ENCODE data around the gene CLDN22.

Gene CLDN22

DNA sequence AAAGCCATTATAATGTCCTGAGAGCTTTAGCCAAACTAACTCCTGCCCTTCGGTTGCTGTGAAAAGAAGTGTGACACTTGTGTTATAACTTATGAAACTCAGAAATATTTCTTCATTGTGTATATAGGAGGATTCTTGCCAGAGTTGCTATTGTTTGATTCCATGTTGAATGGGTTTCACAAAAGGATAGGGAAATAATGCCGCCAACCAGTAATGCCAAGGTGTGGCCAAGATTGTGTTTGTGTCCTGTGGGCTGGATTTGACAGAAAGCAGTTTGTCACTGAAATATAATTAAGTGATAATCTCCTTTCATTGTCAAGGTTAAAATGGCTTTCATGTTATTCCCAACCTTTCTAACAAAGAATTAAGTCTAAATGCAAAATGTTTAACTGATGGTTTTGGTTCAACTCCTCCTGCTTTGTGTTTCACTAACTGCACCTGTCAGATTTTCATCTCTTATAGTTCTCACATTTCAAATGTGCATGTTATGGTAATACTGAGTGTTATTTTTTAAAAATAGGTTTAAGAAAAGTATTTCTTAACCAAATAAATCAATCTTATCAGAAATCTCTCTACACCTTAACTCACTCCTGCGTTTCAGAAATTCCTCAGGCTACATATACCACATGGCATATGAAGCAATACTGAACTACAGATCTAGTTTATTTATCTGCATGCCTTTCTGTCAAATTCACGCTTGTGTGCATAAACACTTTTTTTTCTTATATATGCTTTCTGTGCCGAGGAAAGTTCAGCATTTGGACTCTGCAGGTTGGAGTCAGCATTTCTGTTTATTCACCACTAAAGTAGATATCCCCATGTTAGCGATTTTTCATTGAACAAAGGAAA is at the start of gene CLDN22:
Gene CLDN22, minus strand, starts transcription at position 66 of the 849 bp plus-strand sequence. Its CDS starts 58 bp downstream, at position 8.
- no peak for DNase-seq

DNA sequence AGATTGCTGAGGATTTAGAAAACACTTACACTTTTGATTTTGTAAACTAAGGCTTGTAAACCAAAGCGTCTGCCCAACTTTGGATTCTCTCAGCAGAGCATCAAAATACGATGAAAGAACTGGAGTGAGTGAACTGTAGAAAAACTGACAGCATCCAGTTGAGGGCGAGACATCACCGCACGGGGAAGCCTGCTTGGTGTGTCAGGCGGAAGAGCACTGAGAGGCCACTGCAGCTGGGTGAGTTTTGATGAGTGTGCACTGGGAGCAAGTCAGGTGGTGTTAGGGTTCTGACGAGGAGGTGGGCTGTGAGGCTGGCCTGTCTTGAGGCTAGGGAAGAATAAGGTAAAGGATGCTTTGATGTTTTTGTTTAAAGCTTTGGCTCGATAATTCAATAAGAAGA is 49.0 kb upstream of the CLDN22 start:
- DNase-seq: no peak

DNA sequence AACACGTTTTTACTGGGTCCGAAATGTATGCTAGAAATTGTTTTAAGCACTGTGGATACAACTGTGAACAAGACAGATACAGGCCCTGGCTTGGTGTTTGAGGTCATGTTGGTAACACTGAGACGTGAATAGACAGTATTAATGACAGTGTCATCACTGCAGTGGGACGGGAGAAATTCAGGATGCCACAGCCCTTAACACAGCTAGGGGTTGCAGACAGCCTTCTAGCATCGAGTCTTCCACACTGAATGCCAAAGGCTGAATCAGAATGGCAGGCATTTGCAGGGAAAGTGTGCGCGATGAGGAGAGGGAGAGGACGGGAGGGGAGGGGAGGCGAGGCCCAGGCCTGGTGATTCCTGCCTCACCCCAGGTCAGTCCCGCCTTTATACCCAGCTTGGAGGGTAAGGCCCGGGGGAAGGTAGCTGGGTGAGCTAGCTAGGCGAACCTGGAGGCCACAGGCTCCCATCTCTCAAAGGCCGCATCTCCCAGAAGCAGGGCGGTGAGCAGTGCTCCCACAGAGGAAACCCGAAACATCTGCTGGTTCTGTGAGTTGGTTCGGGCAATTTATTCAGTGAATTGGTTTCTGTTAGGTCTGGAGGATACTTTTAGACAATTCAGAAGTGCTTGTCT is 46.2 kb upstream of the CLDN22 start:
- no peak for DNase-seq

DNA sequence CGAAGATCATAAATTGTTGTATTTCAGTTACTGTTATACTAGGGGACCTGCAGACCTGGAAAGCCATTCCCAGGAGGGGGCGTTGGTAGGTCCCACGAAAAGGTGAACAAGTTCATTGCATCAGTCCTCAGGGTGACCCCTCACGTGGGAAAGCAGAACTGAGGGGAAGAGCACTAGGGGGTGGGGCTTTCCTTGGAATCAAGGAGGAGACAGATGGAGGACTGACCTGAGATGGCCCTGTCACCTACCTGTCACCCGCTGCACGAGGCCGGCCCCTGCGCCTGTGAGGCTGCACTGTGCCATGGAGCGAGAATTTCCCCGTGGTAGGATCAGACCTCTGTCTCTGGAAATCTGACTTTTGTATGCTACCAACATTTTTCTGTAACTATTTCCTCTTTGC is 43.9 kb upstream of the CLDN22 start:
- no peak for DNase-seq

DNA sequence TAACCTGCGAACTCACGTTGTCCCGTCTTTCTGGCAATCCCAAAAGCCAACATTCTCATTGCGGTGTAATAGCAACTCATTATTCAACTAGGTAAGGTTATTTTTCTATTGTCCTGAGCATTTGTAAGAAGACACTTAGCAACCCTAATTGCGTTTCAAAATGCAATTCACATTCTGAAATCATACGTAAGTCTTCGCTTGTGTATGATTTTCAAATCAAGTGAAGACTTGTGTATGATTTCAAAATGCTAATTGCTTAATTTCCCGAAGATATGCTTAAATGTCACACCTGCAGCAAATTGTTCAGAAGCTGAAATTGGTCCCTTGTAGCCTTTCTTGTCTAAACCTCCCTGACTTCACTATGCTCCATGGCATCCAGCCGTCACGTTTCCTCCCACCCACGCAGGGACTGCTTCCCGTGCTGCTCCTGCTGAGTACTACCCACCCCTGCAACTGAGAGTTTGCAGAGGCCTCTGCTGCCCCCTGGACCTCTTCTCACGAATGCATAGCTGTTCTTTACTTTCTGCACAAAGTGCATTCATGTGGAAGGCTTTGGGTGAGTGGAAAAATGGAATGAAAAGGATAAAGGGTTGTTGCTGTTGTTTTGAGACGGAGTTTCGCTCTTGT is 43.0 kb upstream of the CLDN22 start:
- DNase-seq: peak; percentile 8

DNA sequence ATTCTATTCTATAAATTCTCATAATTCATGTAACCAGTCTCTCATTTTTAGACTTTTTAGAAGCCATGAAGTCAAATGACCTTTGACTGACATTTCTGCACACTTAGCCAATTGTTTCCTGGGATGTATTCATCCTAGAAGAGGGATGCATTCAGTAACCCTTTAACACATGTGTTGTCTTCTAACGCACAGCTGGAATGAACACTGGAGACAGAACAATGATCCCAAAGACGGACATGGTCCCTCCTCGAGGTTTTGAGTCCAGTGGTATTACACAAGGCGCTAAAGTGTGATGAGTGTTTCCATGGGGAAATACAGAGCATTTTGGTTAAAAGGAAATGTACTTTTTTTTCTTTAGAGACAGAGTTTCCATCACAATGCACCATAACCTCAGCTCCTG is 42.0 kb upstream of the CLDN22 start:
- no peak for DNase-seq

DNA sequence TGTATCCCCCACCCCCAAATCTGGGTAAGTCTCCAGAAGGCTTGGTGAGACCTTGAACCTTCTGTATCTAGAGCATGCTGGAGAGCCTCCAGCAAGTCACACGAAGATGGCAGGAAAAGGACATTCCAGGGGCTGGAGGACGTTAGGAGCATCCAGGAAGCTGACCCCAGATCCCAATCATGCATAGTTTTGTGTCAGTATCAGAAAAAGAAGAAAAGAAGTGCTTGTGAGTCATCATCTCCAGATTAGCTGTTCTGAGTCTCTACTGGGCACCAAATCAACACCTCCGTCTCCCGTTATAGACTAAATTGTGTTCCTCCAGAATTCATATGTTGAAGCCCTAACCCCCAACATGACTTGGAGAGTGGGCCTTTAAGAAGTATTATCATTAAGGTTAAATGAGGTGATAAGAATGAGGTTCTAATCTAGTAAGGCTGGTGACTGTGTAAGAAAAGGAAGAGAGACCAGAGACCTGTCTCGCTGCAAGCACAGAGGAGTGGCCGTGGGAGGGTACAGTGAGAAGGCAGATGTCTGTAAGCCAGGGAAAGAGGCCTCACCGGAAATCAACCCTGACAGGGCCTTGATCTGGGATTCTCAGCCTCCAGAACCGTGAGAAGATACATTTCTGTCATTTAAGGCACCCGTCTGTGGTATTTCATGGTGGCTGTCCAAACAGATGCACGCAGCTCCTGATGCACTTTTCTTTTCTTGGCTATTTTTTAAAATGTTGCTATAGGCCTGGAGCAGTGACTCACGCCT is 40.3 kb upstream of the CLDN22 start:
- peak; percentile 9 for DNase-seq

DNA sequence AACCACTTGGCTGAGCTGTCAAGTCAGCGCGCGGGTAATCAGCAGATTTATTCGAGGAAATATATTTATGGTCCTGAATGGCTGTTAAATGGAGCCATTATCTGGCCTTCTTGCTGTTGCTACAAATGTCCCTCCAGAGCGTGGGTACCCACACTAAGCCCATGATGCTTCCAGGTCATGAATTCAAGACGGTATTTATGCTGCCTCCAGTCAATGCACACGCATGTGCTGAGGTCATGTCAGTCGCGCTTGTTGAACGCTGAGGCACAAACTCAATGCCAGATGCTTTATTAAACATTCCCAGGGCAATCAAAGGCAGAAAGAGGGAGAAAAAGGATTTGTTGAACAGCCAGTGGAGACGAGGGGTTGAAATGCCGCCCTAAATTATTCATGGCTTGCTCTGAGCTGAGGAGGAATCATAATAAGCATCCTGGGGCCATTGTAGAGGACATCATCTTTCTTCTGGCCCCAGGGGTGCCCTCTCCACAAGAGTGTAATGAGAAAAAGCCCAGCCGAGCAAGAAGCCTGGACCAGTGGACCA is 38.2 kb upstream of the CLDN22 start:
- no peak for DNase-seq

DNA sequence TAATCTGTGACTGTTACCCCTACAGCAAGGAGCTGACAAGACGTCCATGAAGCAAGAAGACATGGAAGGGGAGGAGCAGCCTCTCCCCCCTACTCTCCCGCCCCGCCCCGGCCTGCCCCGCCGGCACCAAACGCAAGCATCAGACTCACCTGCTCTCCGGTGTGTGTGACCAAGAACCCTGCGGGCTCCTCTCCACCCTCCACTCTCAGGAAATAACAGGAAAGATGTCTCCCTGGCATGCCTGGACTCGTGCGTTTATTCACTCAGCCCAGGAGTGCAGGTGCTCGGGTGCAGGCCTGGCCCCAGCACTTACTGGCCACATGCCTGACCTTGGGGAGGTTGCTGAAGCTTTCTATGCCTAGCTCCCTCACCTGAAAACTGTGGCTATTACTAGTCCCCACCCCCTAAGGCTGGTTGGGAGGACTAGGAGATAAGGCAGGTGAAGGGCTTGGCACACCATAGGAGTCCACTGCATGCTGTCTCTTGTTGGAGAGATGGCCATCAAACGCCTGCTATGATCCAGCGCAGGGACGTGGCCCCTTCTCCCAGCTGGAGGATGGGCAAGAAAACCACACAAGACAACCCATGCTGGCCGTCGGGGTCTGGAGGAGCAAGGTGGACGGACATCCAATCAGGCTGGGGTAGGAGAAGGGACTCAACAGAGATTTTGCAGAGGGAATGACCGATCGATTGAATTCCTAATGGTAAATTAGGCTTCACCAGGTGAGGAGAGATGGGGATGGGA is 37.0 kb upstream of the CLDN22 start:
- DNase-seq: no peak

DNA sequence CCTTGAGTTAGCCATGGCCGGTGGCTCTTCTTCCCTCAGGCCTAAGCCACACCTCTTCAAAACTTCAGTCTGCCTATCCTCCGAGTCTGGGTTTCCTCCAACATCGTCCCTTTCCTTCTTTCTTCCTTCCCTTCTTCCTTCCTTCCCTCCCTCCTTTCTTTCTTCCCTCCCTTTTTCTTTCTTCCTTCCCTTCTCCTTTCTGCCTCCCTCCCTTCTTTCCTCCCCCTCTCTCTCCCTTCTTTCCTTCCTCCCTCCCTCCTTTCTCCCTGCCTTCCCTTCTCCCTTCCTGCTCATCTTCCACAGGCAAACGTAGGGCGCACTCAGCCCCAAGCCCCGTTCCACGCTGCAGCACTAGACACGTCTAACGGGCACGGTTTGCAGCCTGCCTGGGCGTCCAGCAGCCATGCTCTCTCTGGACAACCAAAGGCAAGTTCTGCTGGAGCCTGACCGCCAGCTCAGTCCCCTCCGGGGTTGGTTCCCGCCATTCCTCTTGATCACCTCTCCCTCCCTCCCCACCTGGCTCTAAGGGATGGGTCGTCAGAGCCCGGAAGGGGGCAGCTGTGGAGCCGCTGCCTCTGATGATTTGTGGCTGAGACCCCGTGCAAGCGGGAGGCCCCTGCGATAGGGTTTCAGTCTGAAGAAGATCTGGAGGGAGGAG is 36.2 kb upstream of the CLDN22 start:
- DNase-seq: no peak

DNA sequence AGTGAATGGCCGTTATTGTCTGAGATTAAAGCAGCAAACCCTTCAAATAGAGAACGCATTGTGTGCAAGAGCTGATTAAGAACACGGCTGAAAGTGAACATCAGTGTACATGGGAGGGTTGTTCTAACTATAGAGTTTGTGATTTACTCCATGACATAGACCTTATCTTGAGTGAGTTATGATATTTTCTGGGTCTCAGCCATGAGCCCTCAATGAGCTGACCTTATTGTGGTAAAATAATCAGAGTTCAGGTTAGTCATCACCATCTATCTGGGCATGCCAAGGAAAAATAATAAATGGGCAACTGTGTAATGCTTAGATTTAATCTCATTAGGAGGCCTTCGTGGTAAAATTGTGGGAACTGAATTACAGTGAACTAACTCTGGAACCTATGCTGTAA is 35.3 kb upstream of the CLDN22 start:
- DNase-seq: no peak

DNA sequence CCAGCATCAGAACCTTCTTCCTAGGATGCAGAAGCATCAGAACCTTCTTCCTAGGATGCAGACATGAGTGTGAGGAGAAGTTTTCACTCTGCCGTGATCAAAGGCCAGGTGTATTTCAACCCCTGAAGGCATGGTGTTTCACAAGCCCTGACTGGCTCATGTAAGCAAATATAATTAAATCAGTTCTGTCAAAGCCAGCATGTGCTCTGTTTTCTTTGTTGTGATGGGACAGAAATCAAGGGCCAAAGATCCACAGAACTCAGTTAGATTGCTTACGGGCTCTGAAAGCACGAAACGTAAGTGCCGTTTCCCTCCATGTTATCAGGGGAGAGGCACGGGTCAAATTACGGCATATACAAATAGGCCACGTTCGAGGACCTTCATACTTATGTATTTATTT is 34.1 kb upstream of the CLDN22 start:
- DNase-seq: no peak

DNA sequence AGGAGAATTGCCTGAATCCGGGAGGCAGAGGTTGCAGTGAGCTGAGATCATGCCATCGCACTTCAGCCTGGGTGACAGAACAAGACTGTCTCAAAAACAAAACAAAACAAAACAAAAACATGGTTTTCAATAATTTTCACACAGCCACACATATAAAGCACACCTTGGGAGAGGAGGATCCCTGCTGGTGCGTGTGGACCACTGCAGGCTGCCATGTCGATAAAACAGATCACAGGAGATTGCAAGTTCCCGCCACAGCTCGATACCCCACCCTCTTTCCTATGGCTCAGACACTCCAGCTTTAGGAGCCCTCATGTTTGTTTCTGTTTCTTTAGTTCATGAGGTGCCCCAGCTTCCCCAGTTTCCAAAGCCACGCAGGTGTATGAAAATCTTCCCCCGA is 33.5 kb upstream of the CLDN22 start:
- DNase-seq: no peak

DNA sequence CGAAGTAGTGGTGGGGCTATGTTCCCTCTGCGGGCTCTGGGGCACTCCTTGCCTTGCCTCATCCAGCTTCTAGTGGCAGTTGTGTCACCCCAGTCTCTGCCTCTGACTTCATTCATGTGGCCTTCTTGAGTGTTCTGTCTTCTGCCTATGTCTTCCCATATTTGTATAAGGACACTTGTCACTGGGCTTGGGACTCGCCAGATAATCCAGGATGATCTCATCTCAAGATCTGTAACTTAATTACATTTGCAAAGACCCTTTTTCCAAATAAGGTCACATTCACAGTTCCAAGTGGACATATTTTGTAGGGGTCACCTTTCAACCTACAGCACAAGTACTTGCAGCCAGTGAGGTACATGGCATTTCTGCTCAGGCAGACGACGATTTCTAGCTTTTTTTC is 32.5 kb upstream of the CLDN22 start:
- DNase-seq: no peak

DNA sequence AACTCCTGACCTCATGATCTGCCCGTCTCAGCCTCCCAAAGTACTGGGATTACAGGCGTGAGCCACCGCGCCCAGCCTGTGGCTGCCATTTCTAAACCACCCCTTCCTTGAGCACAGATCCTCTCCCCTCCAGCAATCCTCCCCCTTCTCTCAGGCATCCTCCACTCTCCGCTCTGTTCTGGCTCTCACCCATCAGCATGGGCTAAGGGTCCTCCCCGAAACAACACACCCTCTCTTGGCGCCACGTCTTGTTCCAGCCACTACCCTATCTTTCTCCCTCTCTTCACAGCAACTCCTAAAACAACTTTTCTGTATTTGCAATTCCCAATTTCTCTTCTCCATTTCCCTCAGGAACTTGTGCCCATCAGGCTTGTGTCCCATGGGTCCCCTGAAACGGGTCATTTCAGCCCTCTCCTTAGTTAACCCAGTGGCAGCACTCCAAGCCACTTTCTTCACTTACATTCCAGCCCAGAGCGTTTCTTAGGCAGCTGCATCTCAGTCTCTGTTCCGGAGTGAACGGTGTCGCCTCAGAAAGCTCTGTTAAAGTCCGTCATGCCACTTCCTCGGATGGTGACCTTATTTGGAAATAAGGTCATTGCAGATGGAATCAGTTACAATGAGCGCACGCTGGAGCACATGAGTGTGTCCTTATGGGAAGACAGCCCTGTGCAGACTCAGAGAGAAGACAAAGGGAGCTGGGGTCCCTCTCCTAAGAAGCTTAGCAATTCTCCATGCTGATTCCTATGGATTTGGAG is 30.4 kb upstream of the CLDN22 start:
- DNase-seq: no peak

DNA sequence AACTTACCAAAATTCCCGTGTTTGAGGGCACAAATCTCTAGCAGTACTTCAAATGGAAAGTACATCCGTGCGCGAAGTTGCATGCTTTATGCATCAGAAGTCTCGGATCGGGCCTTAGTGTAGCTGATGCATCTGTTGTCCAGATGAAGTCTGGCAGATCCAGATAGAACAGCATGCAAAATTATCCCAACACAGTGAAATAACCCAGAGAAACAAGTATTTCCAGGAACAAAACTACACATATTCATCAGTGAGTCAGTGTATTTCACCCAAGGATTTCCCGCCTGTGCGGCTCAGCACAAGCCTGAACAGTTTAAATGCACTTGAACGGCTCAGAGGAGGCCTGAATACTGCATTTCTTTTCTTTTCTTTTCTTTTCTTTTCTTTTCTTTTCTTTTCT is 29.6 kb upstream of the CLDN22 start:
- DNase-seq: peak; percentile 31

DNA sequence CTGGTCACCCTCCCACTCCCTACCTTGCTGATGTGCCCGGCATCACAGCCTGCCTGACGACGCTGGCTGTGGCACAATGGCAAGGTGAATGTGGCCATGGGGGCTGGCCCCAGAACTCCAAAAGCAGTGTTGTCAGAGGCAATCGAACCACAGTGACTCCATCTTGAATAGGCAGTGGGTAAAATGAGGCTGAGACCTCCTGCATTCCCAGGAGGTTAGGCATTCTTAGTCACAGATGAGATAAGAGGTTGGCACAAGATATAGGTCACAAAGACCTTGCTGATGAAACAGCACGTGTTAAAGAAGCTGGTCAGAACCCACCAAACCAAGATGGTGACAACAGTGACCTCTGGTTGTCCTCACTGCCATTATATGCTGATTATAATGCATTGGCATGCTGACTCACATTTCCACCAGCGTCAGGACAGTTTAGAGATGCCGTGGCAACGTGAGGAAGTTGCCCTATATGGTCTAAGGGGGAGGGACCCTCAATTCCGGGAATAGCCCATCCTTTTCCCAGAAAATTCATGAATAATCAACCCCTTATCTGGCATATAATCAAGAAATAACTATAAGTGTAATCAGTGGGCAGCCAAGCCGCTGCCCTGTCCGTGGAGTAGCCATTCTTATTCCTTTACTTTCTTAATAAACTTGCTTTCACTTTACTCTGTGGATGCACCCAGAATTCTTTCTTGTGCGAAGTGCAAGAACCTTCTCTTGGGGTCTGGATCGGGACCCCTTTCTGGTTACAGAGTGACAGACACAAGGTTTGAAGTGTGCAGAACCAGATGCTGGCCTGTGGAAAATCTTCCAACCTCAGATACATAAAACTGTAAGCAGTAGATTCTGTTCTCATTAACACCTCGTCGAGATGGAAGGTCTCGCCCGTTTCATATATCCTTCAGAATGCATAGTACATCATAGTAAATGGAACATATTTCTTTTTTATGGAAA is 28.9 kb upstream of the CLDN22 start:
- DNase-seq: peak; percentile 98

DNA sequence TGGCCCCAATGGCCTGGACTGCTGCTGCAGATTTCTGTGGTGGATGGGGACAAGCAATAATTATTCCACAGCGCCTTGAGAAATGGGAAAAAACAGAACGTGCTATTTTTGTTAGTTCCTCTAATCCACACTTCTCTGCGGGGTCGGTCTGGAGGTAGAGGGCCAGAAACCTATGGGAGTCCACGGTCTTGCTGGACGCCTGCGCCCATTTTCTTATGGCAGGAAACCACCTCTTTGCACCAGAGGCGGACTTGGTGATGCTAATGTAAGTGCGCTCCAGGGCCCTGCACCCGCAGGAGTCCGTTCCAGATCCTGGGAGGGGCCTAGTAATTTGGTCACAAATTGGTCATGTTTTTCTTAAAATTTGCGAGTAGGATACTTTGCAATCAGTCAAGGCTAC is 28.1 kb upstream of the CLDN22 start:
- no peak for DNase-seq

DNA sequence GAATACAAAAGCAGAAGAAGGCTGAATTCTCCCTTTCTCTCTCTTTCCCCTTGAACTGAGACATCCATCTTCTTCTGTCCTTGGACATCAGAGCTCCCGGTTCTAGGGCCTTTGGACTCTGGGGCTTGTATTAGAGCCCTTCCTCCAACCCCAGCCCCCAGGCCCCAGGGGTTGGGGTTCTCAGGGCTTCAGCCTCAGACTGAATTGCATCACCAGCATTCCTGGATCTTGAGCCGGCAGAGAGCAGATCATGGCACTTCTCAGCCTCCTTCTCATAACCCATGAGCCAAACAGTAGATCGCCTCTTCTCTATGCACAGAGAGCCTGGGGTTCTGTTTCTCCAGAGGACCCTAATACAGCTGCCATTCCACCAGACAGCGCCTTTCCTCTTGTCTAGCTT is 27.5 kb upstream of the CLDN22 start:
- no peak for DNase-seq

DNA sequence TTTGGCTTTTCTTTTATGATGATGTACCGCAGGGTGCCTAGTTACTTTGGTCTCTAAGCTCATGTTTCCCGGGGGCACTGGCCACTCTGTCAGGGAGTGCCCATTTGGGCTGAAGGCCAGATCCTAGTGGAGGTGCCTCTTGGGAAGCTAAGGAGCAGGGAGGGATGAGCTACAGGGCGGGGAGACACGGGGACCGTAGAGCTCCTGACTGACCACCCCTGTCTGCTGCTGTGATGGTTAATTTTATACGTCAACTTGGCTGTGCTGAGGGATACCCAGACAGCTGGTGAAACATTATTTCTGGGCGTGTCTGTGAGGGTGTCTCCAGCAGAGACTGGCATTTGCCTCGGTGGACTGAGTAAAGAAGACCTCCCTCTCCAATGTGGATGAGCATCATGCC is 27.1 kb upstream of the CLDN22 start:
- DNase-seq: no peak

Data from OCI-M1 (cell line).